COLO668 (cell line): ENCODE results near the gene SRD5A1.

Experiments used
- DNase-seq: peaks from one replicate; lab custom pipeline; 2025; ENCODE audit not compliant: unreplicated experiment; lab: John Stamatoyannopoulos, UW

The SRD5A1 gene

DNA sequence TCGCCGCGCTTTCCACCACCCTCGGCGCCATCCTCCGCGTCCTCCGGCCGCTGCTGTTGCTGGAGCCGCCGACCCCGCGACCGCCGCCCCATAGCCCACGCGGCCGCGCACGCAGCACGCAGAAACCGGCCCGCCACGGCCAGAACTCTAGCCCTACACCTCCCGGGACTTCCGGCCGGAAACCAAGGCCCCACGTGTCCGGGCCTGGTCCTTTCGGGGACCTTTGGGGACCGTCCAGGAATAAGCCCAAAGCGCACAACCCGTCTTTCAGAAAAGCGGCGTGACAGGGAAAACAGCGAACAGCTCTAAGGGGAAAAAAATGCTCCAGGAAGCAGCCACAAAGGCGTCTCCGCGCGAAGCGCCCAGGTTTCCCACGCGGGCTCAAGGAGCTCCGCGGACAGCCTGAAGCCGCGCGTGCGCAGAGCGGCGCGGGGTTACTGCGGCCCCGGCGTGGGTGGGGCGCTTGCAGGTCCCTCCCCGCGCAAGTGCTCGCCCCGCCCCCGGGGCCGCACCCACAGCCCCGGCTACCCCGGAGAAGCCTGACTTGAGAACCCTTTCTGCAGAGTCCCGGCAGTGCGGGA, at the start of gene SRD5A1, which contains the start of gene NSUN2:
Gene SRD5A1 (plus strand): TSS at position 553 of the 581 bp plus-strand sequence. CDS start 137 bp downstream, outside the sequence.
Gene NSUN2 (minus strand): TSS at position 157 of the 581 bp plus-strand sequence. CDS start 65 bp downstream, at position 92.
- peak; percentile 96 for DNase-seq

DNA sequence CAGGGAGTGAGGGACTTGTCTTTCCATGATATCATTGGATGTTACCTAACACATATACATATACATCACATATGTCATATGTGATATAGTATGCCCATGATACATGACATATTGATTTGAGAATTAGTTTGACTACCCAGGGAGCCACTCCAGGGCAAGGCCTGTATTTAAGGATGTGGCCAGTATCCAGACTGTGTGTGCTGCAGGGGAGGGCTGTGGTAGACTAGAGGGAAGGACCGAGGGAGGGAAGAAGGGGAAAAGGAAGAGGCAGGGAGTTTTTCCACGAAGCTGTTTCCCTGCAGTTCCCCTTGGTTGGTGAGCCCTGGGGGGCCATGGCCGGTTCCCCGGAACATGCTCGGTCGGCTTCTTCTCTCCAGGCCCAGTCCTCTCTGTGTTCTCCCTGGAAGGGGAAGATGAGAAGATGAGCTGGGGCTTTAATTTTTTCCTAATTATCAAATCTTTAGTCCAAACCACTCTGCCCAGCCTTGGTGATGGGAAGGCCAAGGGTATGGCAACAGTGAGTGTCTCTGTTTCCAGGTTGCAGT, 49.1 kb upstream of the SRD5A1 start:
- no peak for DNase-seq

DNA sequence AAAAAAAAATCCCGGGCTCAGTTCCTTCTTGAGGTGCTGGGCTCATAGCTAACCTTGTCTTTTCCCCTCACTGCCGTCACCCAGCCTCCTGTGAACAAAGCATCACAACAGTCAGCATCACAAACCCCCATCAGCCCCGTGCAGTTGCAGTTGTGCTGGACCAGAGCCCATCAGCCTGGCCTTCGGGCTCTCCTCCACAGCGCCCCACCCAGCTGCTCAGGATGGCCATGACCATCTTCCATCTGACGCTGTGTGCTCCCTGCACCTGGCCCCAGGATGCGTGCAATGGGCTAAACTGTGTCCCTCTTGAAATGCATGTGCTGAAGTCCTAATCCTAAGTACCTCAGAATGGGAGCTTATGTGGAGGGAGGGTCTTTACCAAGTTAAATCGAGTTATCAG, 48.5 kb upstream of the SRD5A1 start:
- DNase-seq: no peak

DNA sequence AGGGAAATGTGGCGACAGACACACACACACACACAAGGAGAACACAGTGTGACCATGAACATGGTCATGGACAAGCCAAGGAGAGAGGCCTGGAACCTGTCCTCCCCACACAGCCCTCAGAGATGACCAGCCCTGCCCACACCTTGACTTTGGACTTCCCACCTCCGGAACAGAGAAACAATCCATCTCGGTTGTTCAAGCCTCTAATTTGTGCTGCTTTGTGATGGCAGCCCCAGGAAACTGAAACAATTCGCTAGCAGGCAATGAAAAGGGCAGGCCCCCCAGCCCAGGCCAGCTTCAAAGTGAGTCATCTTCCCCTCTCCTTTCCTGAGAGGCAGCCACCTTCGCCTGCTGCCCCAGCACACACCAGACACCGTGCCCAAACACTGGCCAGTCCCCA, 48.1 kb upstream of the SRD5A1 start:
- DNase-seq: no peak

DNA sequence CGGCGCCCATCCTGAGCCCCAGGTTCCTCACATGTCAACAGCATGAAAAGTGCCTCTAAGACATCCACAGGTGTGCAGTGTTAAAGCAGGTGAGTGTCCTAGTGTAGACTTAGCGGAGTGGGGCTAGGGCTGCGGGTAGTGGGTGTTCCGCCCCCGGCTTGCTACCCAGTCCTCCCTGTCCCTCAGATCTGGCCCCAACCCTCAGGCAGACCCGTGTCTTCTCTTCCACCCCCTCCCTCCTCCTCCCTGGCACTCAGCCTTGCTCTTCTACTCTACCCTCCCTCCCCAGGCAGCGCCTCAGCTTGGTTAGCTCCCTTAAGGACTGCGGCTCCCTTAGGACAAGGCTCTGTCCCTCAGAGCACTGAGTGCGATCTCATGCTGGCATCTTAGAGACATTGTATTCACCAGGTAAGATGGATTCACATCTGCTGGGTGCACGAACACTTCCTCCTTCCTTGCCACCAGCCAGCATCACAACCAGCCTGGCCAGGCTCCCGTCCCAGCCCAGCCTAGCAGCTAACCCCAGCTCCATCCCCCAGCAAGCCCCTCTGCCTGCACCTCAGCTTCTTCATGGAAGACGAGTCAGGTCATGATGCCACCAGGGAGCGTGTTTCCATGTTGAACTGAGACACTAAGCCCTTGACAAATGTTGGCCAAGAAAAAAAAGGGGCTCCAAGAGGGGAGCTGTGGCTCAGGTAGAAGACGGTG, 47.1 kb upstream of the SRD5A1 start:
- DNase-seq: no peak

DNA sequence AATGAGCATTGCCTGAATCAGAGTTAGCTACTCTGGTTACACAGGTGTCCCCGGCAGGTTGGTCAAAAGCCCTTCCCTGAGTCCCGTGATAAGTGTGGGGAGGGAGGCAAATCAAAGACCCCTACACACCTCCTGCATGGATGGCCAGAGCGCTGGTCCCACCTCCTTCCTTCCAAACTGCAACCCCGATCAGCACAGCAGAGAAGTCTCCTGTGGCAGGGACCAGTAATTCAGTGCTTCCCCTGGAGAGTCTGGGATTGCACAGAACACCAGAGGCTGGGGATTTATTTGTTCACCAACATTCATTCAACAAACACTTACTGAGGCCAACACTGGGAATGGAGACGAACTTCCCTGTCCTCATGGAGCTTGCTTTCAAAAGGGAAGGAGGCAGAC, 46.6 kb upstream of the SRD5A1 start:
- DNase-seq: no peak

DNA sequence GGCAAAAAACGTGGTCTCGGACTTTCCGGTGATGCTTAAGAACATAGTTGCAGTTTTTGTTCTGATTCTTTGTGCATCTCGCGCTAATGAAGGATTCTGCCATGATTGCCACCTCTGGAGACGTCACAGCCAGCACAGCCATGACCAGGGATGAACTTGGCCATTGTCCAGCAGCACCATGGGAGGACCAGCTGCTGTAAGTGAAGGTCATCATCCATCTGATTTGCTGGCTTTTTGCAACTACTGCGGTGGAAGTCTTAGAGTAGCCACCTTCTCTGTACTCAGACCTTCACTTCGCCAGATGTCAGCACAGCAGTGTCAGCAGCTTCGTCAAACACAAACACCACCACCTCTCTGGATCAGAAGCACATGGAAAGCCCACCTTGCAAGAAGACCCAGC, 46.1 kb upstream of the SRD5A1 start:
- no peak for DNase-seq

GRCh38 chr5:6590581-6590980, 42.7 kb upstream of the SRD5A1 start:
- no peak for DNase-seq

DNA sequence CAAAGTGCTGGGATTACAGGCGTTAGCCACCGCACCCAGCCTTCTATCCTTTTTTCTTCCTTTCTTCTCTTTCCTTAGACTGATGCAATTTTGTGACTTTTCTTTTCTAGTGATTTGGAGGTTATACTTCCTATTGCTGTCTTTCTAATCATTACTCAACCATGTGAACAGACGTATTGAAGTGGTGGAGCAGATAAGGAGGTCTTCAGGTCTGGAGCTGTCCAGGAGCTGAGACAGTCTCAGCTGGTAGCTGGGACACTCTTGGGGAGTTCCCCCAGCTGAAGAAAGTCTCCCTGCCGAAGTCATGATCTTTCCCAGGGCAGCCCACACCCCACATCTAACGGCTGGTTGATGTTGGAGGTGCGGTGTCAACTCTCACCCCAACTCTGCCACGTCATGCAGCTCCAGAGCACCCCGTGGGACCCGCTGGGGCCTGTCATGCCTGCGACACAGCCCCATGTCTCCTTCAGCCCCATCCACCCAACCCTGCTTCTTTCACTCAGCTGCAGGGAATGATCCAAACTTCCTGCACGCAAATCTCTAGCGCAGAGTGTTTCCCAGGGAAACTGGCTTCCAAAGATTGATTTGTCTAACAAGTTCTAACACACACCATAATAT, 41.5 kb upstream of the SRD5A1 start:
- DNase-seq: no peak

DNA sequence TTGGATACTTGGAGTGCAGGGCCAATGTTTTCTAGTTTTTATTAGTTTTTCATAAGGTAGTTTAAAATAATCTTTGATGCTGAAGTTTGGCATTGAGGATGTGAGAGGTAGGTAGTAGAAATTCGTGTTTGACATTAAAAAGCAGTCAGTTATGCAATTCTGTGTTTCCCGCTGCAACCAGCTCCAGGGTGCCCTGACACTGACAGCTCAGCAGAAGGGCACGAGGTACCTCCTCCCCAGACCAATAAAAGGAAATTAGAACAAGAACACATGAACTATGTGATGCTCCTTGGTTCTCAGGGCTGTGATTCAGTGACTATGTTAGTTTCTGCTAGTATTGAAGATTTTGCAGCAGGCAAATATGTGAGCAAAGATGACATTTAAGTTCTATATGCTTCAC, 40.6 kb upstream of the SRD5A1 start:
- no peak for DNase-seq

GRCh38 chr5:6593148-6594016, 39.9 kb upstream of the SRD5A1 start:
- no peak for DNase-seq

DNA sequence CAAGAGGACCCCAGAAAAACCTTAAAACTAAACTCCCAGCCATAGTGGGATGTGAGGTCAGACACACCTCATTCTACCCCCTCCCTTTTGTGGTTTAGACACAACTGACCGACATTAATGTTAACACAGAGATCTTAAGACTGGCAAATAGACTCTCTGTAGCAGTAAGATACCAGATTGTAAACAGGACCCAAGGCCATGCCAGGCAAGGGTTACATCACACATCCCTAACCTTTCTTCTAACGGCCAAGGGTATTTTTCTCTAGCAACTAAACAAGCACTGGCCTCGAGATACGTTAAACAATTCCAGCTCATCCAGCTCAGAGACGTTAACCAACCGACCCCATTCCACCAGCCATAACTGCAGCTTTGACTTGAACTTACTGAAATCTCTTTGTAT, 39.2 kb upstream of the SRD5A1 start:
- no peak for DNase-seq

GRCh38 chr5:6595405-6595804, 37.8 kb upstream of the SRD5A1 start:
- no peak for DNase-seq

DNA sequence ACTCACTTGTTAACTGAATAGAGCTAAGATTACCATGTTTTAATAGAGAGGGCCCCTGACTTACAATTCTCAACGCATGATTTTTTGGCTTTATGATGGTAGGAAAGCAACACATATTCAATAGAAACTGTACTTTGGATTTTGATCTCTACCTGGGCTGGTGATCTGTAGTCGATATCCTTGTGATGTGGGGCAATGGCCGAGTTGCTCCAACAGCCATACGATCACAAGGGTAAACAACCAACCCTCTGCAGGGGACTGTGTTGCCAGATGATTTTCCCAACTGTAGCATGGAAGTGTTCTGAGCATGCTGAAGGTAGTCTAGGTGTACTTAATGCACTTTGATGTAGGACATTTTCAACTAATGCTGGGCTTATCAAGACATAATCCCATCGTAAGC, 36.9 kb upstream of the SRD5A1 start:
- no peak for DNase-seq

DNA sequence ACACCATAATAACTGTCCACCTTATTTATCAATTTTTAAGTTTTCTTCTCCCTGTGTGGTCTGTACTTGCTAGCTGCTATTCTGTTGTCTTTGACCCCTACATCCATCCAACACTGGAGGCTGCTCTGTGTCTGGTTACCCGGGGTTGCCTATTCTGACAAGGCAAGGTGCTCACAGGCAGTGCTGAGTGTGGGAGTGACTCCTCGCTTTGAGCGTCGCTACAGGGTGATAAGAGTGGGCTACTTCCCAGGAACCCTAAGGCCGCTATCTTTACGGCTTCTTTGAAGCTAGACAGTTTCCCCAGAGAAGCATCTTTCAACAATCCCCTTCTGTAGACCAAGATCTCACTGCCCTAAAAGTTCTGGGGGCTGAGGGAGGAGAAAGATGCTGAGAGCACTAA, 35.7 kb upstream of the SRD5A1 start:
- DNase-seq: no peak

GRCh38 chr5:6598351-6598900, 34.8 kb upstream of the SRD5A1 start:
- DNase-seq: no peak

GRCh38 chr5:6599739-6600138, 33.5 kb upstream of the SRD5A1 start:
- no peak for DNase-seq

DNA sequence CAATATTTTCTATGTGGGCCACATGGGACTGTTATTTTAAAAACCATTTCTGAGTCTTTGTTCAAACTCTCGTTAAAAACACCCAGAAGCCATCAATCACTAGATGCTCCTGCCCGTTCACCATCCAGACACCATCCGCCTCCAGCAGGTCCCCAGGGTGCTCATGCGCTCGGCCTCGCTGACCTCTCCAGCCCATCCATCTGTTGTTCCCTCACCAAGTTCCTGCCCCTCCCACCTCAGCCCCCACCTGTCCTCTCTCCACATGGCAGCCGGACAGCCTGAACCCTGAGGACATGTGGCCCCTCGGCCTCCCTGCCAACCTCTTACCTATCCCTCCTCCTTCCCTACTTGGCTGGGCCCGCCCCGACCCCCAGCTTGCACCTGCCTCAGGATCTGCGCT, 32.0 kb upstream of the SRD5A1 start:
- DNase-seq: no peak

DNA sequence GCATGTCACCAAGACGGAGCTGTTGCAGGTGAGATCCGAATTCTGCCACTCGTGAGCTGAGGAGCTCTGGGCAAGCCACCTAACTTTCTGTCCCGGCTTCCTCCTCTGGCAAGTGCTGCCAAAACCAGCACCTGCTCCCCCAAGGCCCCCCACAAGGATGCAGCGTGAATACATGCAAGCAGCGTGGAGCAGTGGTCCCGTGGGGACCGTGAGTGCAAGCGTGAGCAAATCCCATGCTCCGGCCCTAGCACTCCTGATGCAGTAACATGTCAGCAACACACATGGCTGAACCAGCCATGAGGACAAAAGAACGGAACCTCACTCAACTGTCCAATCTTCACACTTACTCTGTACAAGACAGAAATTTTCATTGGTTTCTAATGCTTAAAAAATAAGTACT, 31.4 kb upstream of the SRD5A1 start:
- DNase-seq: no peak

DNA sequence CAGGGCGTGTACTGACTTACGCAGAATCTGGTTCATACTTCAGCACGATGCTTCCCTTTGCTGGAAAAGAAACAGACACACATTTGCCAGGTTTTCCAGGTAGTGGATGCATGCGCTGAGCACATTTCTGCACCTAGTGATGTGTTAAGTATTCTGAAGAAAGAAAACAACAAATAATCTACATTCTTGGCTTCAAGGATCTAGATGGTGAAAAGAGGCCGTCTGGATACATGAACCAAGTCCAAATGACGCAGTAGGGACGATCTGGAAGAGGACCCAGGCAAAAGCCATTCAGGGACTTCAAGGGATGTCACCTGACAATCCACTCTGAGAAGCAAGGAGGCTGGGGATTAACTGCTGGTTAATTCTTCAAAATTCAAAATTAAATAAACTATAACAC, 30.8 kb upstream of the SRD5A1 start:
- DNase-seq: no peak

- DNase-seq: no peak
Measured at GRCh38 chr5:6603643-6604042, 29.6 kb upstream of the SRD5A1 start.
